NCI-H2171 (cell line): ENCODE results near the gene FOXRED2.
"Not testable (repeated sequence)": the region's sequence is repeated elsewhere in the genome, so short reads cannot be mapped to it uniquely, and the experiment has no call there.

ENCODE experiments used
- DNase-seq: peaks from one replicate; lab custom pipeline; 2025; lab: John Stamatoyannopoulos, UW

The FOXRED2 gene

DNA sequence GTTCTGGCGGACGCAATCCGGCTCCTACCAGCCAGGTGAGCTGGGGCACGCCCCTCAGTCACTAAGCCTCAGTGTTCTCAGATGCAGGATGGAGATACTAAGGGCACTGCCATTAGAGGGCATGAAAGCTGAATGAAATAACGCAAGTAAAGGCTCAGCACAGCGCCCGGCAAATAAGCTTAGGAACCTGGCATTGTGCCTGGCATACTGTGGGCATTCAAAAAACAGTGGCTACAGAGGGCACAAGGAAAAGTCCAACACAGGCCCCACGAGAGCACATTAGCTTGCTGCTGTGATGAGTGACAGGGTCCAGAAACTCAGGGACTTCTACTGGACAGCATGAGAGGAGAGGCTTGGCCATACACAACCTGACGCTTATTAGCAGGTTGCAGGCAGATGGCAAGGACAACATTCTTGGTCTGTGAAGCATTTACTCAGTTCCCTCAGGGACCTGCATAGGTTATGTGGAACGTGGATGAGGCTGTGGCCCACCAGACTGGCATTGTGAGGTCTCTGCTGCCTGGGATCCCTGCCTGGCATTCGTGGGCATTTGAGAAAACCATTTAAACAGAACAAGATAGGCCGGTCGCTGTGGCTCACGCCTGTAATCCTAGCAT is 37.6 kb downstream of the FOXRED2 start:
- DNase-seq: no peak

DNA sequence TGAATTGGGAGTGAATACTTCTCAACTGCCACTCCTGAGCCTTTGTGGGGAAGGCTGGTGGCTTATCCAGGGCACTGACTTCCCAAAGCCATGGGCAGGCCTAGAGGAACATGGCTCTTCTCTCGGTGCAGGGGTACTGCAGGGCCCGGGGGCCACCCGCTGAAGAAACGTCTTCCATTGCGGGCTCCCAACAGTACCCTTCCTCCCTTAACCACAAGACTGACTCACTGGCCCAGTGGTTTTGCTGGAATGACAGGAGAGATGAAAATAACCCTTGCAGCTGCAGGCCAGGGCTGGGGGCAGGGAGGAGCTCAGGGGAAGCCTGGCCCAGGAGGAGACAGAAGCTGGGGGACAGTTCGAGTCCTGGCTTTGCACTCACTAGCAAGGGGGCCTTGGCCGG is 38.9 kb downstream of the FOXRED2 start:
- no peak for DNase-seq

GRCh38 chr22:36467042-36467810 is 39.6 kb downstream of the FOXRED2 start:
- DNase-seq: no peak

GRCh38 chr22:36466258-36466657 is 40.6 kb downstream of the FOXRED2 start:
- no peak for DNase-seq

DNA sequence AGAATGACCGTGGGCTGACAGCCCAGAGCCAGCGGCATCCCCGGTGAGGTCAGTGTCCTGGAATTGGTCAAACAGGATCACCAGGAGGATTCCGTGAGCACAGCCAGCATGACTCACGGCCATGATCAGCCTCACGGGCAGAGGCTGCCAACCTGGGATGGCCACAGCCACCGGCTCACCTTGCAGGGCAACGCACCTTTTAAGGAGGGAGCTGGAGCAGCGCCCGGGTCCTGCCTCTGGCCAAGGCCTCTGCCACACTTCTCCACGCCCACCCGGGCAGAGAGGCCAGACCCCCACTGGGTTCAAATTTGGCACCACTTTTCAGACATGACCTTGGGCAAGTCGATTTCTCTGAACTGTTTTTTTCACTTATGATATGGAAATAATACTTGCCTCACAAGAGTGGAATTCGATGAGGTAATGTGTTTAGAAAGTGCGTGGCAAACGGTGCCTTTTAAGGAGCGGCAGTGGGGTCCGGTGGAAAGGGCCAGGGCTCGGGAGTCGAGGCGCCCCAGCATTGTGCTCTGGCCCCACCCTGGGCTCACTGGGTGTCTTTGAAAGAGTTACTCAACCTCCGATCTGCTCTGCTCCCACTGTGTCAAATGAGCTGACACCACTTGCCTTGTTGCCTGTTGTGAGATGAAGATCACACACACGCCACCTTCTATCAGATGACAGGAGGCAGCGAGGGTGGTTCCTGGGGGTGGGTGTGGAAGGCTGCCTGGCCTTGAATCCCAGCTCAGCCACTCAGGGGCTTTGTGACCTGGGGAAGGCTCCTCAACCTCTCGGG is 41.4 kb downstream of the FOXRED2 start:
- no peak for DNase-seq

DNA sequence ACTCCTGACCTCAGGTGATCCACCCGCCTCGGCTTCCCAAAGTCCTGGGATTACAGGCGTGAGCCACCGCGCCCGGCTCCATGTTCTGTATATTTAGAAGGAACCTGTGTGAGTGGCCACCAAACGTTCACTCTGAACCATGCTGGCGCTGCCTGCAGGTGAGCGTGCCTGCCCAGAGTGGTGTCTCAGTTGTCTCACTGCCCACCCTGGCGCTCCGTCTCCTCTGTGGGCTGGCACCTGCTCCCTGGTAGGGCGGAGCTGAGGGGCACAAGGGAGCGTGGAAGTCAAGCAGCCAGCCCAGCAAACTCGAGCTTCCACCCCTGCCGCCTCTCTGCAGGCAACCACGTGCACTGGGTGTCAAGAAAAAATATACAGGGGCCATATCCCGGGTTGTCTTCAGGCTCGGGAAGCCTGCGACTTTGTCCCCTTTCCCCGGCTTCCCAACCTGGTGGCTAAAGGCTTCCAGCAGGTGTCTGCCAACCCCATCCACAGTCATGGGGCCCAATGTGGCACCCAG is 42.1 kb downstream of the FOXRED2 start:
- DNase-seq: no peak

DNA sequence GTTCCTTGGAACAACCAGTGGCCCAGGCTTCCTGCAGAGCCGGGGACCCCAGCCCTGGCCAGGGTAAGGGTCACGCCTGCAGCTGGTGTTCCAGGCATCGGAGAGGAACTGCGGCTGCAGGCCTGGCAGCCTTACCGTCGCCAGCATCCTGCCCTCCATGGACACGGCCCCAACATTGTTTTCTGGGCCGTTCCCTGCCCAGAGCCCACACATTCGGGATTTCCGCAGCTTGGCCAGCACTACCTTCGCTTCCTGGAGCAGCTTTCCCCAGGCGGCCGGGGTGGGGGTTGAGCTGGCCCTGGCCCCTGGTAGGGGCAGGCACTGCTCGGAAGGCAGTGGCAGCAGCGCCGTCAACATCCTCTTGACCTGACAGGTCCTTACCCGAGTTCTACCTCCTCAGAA is 43.1 kb downstream of the FOXRED2 start:
- no peak for DNase-seq

- DNase-seq: peak; percentile 96
Measured at GRCh38 chr22:36461665-36462649, 44.9 kb downstream of the FOXRED2 start.

GRCh38 chr22:36460202-36460601 is 46.6 kb downstream of the FOXRED2 start:
- no peak for DNase-seq

DNA sequence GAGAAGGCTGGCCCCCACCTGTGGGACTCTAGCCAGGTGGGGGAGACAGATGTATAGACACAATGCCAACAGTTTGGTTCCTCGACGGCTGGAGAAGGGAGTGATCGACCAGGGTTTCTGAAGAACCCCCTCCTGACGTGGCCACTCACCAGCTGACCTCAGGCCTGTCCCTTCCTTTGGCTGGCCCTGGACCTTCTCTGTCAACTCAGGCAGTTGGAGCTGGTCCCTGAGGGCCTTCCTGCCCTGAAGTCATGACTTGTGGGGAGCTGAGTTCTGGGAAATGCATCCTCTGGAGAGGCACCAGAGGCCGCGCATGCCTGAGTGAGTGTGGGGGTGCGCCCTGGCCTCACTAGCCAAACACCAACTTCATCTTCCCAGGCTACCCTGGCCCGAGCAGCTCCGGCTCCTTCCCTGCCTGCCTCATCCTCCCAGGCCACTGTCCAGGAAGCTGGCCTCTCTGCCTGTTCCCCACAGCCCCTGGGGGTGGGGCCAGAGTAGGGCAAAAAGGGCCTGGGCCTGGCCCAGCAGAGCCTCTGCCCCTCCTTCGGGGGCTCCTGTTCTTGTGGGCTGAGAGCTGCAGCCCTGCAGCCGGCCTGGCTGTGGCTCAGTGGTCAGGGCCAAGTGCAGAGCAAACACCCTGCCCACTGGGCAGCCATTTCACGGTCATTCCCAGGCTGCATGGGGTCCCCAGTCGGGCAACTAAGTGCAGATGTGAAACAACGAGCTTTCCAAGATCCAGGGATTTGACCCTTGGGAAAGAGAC is 49.0 kb downstream of the FOXRED2 start:
- DNase-seq: no peak

DNA sequence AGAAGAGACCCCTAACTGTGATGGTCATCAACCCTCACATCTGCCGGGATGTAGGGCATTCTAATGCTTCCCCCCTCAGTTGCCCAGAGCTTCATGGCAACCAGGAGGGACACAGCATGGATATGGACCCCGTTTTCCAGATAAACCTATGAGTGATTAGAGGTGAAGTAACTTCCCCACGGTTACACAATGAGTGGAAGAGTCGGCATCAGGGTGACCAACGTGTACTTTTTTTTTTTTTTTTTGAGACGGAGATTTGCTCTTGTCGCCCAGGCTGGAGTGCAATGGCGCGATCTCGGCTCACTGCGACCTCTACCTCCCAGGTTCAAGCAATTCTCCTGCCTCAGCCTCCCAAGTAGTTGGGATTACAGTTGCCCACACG is 50.4 kb downstream of the FOXRED2 start:
- no peak for DNase-seq

DNA sequence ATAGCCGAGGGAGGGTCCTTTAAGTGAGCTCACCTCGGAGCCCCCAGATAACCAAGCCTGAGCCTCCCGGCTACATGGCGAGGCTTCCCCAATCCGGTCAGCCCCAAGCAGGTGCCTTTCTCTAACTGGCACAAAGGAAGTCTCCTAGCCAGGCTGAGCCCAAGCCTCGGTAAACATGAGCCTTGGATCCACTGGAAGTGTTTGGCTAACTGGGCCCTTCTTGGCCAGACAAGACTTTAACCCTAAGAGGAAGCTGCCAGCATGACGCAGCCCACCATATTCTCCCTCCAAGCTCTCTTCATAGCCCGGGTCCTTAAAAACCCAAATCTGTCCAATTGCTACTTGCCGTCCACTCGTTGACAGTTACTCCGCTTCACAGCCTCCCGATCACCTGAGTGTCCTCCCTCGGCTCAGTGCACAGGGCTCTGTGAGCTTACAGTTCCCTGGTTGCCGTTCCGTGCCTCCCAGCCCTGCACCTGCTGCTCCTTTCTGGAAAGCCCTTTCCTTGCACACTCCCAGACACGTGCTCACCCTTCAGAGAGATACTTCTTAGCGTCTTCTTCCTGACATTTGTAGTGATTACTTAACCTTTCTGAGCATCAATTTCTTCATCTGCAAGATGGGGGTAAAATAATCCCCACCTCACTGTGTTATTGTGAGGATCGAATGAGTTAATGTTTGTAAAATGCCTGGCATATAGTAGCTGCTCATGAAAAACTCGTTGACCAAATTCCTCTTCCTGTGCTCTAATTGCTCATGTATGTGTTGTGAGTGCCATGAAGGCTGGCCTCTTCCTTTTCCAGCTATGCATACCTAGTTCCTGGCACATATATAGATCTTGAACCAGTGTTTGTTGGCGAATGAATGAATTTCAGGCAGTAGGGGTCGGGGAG is 51.0 kb downstream of the FOXRED2 start:
- DNase-seq: no peak

DNA sequence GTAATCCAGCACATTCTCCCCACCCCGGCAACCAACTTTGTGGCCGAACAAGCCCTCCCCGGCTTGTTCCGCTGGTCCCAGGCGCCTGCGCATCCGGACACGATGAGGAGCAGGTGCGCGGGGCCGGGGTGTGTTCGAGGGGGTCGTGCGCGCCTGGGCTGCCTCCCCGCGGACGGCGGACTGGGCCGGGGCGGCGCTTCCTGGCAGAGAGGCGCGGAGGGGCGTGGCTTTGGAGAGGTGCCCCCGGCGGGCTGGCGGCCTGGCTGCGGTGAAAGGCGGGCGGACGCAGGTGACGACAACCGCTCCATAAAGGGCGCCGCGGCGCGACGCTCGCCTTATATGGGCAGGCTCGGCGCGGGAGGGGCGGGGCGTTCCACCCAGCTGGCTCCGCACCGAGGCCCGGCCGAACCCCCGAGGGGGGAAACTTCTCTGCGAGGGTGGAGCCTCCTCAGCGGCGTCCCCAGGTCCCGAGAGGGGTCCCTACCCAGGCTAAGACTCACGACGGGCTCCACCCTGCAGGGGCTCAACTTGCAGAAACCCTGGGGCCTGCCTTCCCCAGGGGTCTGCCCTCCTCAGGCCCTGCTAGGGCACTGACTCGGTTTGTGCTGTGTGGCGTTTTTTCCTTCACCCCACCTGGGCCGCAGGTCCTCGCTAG is 51.8 kb downstream of the FOXRED2 start:
- DNase-seq: peak; percentile 98

GRCh38 chr22:36453855-36454378 is 52.9 kb downstream of the FOXRED2 start:
- no peak for DNase-seq

DNA sequence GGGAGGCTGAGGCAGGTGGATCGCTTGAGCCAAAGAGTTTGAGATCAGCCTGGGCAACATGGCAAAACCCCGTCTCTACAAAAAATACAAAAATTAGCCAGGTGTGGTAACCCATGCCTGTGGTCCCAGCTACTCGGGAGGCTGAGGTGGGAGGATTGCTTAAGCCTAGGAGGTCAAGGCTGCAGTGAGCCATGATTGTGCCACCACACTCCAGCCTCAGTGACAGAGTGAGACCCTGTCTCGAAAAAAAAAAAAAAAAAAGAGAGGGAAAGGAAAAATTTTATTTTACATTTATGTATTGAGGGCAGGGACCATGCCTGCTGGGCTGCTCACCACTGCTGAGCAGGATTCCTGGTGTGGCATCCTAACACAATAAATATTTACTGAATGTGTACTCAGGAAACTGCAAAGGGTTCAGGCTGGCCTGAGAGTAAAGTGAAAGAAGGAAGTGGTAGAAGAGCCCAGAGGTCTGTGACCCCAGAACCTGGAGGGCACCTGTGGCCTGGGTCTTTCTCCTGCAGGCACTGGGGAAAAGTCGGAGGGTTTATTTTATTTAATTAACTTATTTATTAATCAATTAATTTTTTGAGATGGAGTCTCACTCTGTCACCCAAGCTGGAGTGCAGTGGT is 53.7 kb downstream of the FOXRED2 start:
- not testable (repeated sequence) for DNase-seq

- no peak for DNase-seq
Measured at GRCh38 chr22:36452250-36452977, 54.4 kb downstream of the FOXRED2 start.

DNA sequence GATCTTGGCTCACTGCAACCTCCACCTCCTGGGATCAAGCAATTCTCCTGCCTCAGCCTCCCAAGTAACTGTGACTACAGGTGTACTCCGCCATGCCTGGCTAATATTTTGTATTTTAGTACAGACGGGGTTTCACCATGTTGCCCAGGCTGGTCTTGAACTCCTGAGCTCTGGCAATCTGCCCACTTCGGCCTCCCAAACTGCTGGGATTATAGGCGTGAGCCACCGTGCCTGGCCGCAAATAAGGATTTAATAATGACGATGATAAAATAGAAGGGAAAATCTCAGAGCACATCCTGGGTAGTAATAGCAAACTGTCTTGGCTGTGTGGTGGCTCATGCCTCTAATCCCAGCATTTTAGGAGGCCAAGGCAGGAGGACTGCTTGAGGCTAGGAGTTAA is 55.9 kb downstream of the FOXRED2 start:
- DNase-seq: not testable (repeated sequence)
